Measurements from ENCODE around the gene FTO. TPM values are rescaled to one million over a fixed set of nuclear protein-coding genes. Genes with fewer than 3 reads are reported as not detected.

Gene FTO
- total RNA-seq, 4 donors from 2014 or later: 64.4 to 116 (median 71.3) TPM

- TF ChIP-seq, protein P1, sequence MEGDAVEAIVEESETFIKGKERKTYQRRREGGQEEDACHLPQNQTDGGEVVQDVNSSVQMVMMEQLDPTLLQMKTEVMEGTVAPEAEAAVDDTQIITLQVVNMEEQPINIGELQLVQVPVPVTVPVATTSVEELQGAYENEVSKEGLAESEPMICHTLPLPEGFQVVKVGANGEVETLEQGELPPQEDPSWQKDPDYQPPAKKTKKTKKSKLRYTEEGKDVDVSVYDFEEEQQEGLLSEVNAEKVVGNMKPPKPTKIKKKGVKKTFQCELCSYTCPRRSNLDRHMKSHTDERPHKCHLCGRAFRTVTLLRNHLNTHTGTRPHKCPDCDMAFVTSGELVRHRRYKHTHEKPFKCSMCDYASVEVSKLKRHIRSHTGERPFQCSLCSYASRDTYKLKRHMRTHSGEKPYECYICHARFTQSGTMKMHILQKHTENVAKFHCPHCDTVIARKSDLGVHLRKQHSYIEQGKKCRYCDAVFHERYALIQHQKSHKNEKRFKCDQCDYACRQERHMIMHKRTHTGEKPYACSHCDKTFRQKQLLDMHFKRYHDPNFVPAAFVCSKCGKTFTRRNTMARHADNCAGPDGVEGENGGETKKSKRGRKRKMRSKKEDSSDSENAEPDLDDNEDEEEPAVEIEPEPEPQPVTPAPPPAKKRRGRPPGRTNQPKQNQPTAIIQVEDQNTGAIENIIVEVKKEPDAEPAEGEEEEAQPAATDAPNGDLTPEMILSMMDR (IDR thresholded peaks at IDR 0.05): no peak
- TF ChIP-seq EP300 (IDR thresholded peaks at IDR 0.05): no peak
- TF ChIP-seq POLR2A (IDR thresholded peaks at IDR 0.05): no peak
- TF ChIP-seq POLR2AphosphoS5 (IDR thresholded peaks at IDR 0.05): no peak
- peaks cover 7% of the 10 kb centered on the region for H3K36me3 ChIP-seq
- H3K27ac ChIP-seq: no peak overlapping the region
- no peaks in the 10 kb centered on the region for H3K4me1 ChIP-seq
- H3K4me3 ChIP-seq: no peak overlapping the region
- WGBS: 96% methylated on average over 1 of the region's 1 CpG
- H3K27me3 ChIP-seq: no peaks in the 10 kb centered on the region
- no peaks in the 10 kb centered on the region for H3K9me3 ChIP-seq
- DNase-seq (ENCODE audit: low spot score in 2 of 2): no peak
Observed at GRCh38 chr16:53849585-53849984, 145.6 kb downstream of the FTO start.

GRCh38 chr16:53849994-53850393, 146.0 kb downstream of the FTO start:
- WGBS: 56% methylated on average over 1 of the region's 1 CpG
- H3K27me3 ChIP-seq: no peaks in the 10 kb centered on the region
- no peaks in the 10 kb centered on the region for H3K4me1 ChIP-seq

GRCh38 chr16:53852678-53853077, 148.7 kb downstream of the FTO start:
- H3K36me3 ChIP-seq: no peaks in the 10 kb centered on the region
- no peak overlapping the region for H3K27ac ChIP-seq
- TF ChIP-seq, protein P1 (IDR thresholded peaks at IDR 0.05): no peak
- TF ChIP-seq POLR2AphosphoS5 (IDR thresholded peaks at IDR 0.05): no peak
- TF ChIP-seq EP300 (IDR thresholded peaks at IDR 0.05): no peak
- no peak for TF ChIP-seq POLR2A (IDR thresholded peaks at IDR 0.05)
- no peak for DNase-seq (ENCODE audit: low spot score in 2 of 2)
- 89% methylated on average over 6 of the region's 6 CpGs for WGBS
- no peaks in the 10 kb centered on the region for H3K9me3 ChIP-seq
- H3K4me1 ChIP-seq: no peaks in the 10 kb centered on the region
- H3K4me3 ChIP-seq: no peak overlapping the region
- no peaks in the 10 kb centered on the region for H3K27me3 ChIP-seq

More at GRCh38 chr16:53849994-53850393, 146.0 kb downstream of the FTO start:
- H3K36me3 ChIP-seq: peaks cover 7% of the 10 kb centered on the region
- no peak for DNase-seq (ENCODE audit: low spot score in 2 of 2)
- no peak overlapping the region for H3K27ac ChIP-seq
- H3K4me3 ChIP-seq: no peak overlapping the region
- TF ChIP-seq EP300 (IDR thresholded peaks at IDR 0.05) (no peak), POLR2A (IDR thresholded peaks at IDR 0.05) (no peak)
- no peaks in the 10 kb centered on the region for H3K9me3 ChIP-seq

DNA sequence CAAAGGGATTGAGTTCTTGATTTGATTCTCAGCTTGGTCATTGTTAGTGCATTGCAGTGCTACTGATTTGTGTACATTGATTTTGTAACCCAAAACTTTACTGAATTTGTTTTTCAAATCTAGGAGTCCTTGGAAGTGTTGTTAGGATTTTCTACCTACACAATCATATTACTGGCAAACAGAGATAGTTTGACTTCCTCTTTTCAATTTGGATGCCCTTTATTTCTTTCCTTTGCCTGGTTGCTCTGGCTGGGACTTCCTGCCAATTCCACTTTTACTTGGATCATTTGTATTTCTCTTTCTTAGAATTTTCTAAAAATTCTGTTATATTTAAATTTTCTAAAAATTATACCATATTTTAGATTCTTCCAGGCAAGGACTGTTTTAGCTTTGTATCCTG, 151.1 kb downstream of the FTO start:
- TF ChIP-seq POLR2A (IDR thresholded peaks at IDR 0.05) (no peak), EP300 (IDR thresholded peaks at IDR 0.05) (no peak), POLR2AphosphoS5 (IDR thresholded peaks at IDR 0.05) (no peak)
- TF ChIP-seq, protein P1 (IDR thresholded peaks at IDR 0.05): no peak
- no peak for DNase-seq (ENCODE audit: low spot score in 2 of 2)
- Histone ChIP-seq H3K9me3 (no peaks in the 10 kb centered on the region), H3K36me3 (no peaks in the 10 kb centered on the region), H3K27me3 (no peaks in the 10 kb centered on the region), H3K27ac (no peak overlapping the region), H3K4me1 (no peaks in the 10 kb centered on the region), H3K4me3 (no peak overlapping the region)

- Histone ChIP-seq H3K4me3 (no peak overlapping the region), H3K36me3 (peaks cover 3% of the 10 kb centered on the region), H3K27ac (no peak overlapping the region), H3K4me1 (no peaks in the 10 kb centered on the region), H3K27me3 (no peaks in the 10 kb centered on the region), H3K9me3 (no peaks in the 10 kb centered on the region)
- DNase-seq (ENCODE audit: low spot score in 2 of 2): no peak
- 97% methylated on average over 1 of the region's 1 CpG for WGBS
- TF ChIP-seq EP300 (IDR thresholded peaks at IDR 0.05) (no peak), POLR2AphosphoS5 (IDR thresholded peaks at IDR 0.05) (no peak), POLR2A (IDR thresholded peaks at IDR 0.05) (no peak)
- TF ChIP-seq, protein P1 (IDR thresholded peaks at IDR 0.05): no peak
Observed at GRCh38 chr16:53855511-53855910, 151.6 kb downstream of the FTO start.

DNA sequence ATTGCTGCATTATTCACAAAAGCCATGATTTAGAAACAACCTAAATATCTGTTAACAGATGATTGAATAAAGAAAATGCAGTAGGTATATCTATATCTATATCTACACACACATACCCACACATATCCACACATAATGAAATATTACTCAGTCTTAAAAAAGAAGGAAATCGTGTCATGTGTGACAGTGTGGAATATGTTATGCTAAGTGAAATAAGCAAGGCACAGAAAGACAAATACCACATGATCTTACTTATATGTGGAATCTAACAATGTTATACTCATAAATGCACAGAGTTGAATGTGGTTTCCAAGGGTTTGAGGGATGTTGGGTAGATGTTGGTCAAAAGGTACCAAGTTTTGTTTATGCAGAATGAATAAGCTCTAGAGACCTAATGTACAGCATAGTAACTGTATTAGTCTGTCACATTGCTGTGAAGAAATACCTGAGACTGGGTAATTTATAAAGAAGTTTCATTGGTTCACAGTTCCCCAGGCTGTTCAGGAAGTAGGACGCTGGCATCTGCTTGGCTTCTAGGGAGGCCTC, 156.1 kb downstream of the FTO start:
- H3K36me3 ChIP-seq: peaks cover 4% of the 10 kb centered on the region
- no peak overlapping the region for H3K27ac ChIP-seq
- no peaks in the 10 kb centered on the region for H3K9me3 ChIP-seq
- TF ChIP-seq POLR2A (IDR thresholded peaks at IDR 0.05) (no peak), EP300 (IDR thresholded peaks at IDR 0.05) (no peak), POLR2AphosphoS5 (IDR thresholded peaks at IDR 0.05) (no peak)
- TF ChIP-seq, protein P1 (IDR thresholded peaks at IDR 0.05): no peak
- no peak for DNase-seq (ENCODE audit: low spot score in 2 of 2)
- no peak overlapping the region for H3K4me3 ChIP-seq
- H3K4me1 ChIP-seq: peaks cover 13% of the 10 kb centered on the region
- no peaks in the 10 kb centered on the region for H3K27me3 ChIP-seq
- 95% methylated on average over 2 of the region's 2 CpGs for WGBS
